GM12891 (cell line): ENCODE measurements around the gene IZUMO4.

Experiments
- POLR2A ChIP-seq: IDR thresholded peaks from 2 replicates; pipeline ENCODE4 v1.6.1; 2011; ENCODE audit warnings: low read depth, low read length, control low read depth
- POLR2AphosphoS5 ChIP-seq: IDR thresholded peaks from 2 replicates; pipeline ENCODE4 v1.6.1; 2011; ENCODE audit warnings: low read depth, low read length, control low read depth

- TF ChIP-seq POLR2A (no peak), POLR2AphosphoS5 (no peak)
Measured at GRCh38 chr19:2097886-2098327, 1.2 kb downstream of the IZUMO4 start.
